HepG2 (cell line): ENCODE measurements around the gene KDM5A. TPM values are rescaled to one million over a fixed set of nuclear protein-coding genes. Genes with fewer than 3 reads are reported as not detected.

Source experiments
- ATAC-seq: fragments of 200-7000 bp; cut with Tn5 transposase; 3 replicates; pipeline ENCODE4 v1.9.1; 2020; ENCODE audit warnings: mild to moderate bottlenecking, moderate library complexity
- BruUV-seq: library from RNA; stranded (reverse); fragments of 400-500 nt; replicated peaks from 2 replicates; lab custom pipeline; 2021; lab: Mats Ljungman, UMichigan
- CTCF ChIA-PET: fragments of 300-600 bp; formaldehyde crosslinking; extraction: SDS; loops from one replicate; lab custom pipeline; 2021; ENCODE audit warnings: low total read pairs, inconsistent platforms, low intra/inter-chr PET ratio; lab: Yijun Ruan, JAX
- POLR2A ChIA-PET: fragments of 350-600 bp; sonication (Branson Sonifier 250); formaldehyde crosslinking; loops from one replicate; lab custom pipeline; 2020; ENCODE audit warnings: antibody characterized with exemption, inconsistent platforms; lab: Yijun Ruan, JAX
- DNase-seq: peaks from one replicate; pipeline ENCODE4 v3.0.0-alpha.2; 2015; ENCODE audit warnings: low spot score
- FAIRE-seq: peaks from 3 replicates; lab custom pipeline; 2011; peaks lifted over from hg19 to GRCh38; lab: Jason Lieb, UNC
- H2AFZ ChIP-seq: one replicate; pipeline ENCODE4 v1.6.1; 2011; ENCODE audit warnings: low read length, inconsistent platforms
- H3K27ac ChIP-seq: fragments of 300-600 bp; 3 replicates; pipeline ENCODE4 v1.8.0; 2011; ENCODE audit warnings: mixed run types, mild to moderate bottlenecking, mixed read lengths, low read length, inconsistent platforms; ENCODE audit not compliant: insufficient read depth; ENCODE audit errors: extremely low read length
- H3K27me3 ChIP-seq, 2 experiments: fragments of 200-600 bp in 1 of 2; 2 replicates in 1 of 2; 3 replicates in 1 of 2; pipeline versions ENCODE4 v1.6.0 to v1.8.0; 2011; ENCODE audit warnings: low read length in 2 of 2, mild to moderate bottlenecking in 2 of 2, moderate library complexity in 2 of 2, inconsistent platforms in 1 of 2; ENCODE audit not compliant: insufficient read depth in 2 of 2, control insufficient read depth in 1 of 2
- H3K36me3 ChIP-seq, 2 experiments: fragments of 200-600 bp in 1 of 2; replicated peaks in 1 of 2; 2 replicates in 1 of 2; 3 replicates in 1 of 2; pipeline versions ENCODE4 v1.5.1 to v1.8.0; 2011; ENCODE audit warnings: low read length in 2 of 2, inconsistent platforms in 1 of 2; ENCODE audit not compliant: insufficient read depth in 2 of 2, control insufficient read depth in 1 of 2
- H3K4me1 ChIP-seq: 2 replicates; pipeline ENCODE4 v1.5.1; 2012; ENCODE audit warnings: low read length, inconsistent platforms; ENCODE audit not compliant: insufficient read depth
- H3K4me2 ChIP-seq: 2 replicates; pipeline ENCODE4 v1.6.0; 2011; ENCODE audit warnings: low read depth, low read length, inconsistent platforms
- H3K4me3 ChIP-seq, 3 experiments: fragments of 200-600 bp in 1 of 3; sonication (generic), shearing (Covaris generic) in 1 of 3; replicated peaks in 1 of 3; 2 replicates each; pipeline ENCODE4 v1.5.1; 2011 to 2016; ENCODE audit warnings: low read length in 3 of 3, inconsistent platforms in 2 of 3, low read depth in 2 of 3, mild to moderate bottlenecking in 2 of 3, control low read depth in 1 of 3, mixed read lengths in 1 of 3; ENCODE audit not compliant: insufficient read depth in 1 of 3
- H3K79me2 ChIP-seq: one replicate; pipeline ENCODE4 v1.6.1; 2011; ENCODE audit warnings: low read length, inconsistent platforms; ENCODE audit not compliant: insufficient read depth
- H3K9ac ChIP-seq: 2 replicates; pipeline ENCODE4 v1.6.0; 2011; ENCODE audit warnings: mild to moderate bottlenecking, low read depth, low read length, inconsistent platforms; ENCODE audit not compliant: insufficient read depth
- H3K9me3 ChIP-seq: 2 replicates; pipeline ENCODE4 v1.5.1; 2012; ENCODE audit warnings: mild to moderate bottlenecking, low read length
- H4K20me1 ChIP-seq: 2 replicates; pipeline ENCODE4 v1.6.0; 2011; ENCODE audit warnings: inconsistent platforms, mild to moderate bottlenecking, low read length, moderate library complexity; ENCODE audit not compliant: insufficient read depth
- CREB1 ChIP-seq, 2 experiments: fragments of 450-650 bp in 1 of 2; IDR thresholded peaks; 2 replicates each; pipeline ENCODE4 v1.6.1; 2016 to 2017; ENCODE audit warnings: control low read depth in 1 of 2, mild to moderate bottlenecking in 1 of 2, missing compliant biosample characterization in 1 of 2, missing genetic modification characterization in 1 of 2
- HDAC2 ChIP-seq: sonication (generic); formaldehyde crosslinking; IDR thresholded peaks from 2 replicates; pipeline ENCODE4 v1.4.0; 2020; ENCODE audit warnings: missing genetic modification reagents
- HNF4G ChIP-seq, 2 experiments: sonication (generic) in 1 of 2; formaldehyde crosslinking in 1 of 2; IDR thresholded peaks; 2 replicates each; pipeline versions ENCODE4 v1.4.0 to v1.6.1; 2011 to 2020; ENCODE audit warnings: borderline replicate concordance in 2 of 2, low read depth in 2 of 2, mild to moderate bottlenecking in 2 of 2, low read length in 1 of 2, missing genetic modification reagents in 1 of 2, moderate library complexity in 1 of 2
- JUNB ChIP-seq: sonication (generic); formaldehyde crosslinking; IDR thresholded peaks from 2 replicates; pipeline ENCODE4 v1.8.0; 2022; ENCODE audit warnings: missing genetic modification reagents, mild to moderate bottlenecking, borderline replicate concordance
- MYC ChIP-seq: sonication (generic); formaldehyde crosslinking; IDR thresholded peaks from 2 replicates; pipeline ENCODE4 v1.9.0; 2021; ENCODE audit warnings: missing genetic modification reagents, borderline replicate concordance
- PHF20 ChIP-seq: sonication (generic); formaldehyde crosslinking; IDR thresholded peaks from 2 replicates; pipeline ENCODE4 v1.5.0; 2020; ENCODE audit warnings: mild to moderate bottlenecking, missing genetic modification reagents
- RFX3 ChIP-seq: IDR thresholded peaks from 2 replicates; pipeline ENCODE4 v1.6.1; 2016; ENCODE audit warnings: missing biosample characterization, missing genetic modification reagents
- SALL2 ChIP-seq: sonication (generic); formaldehyde crosslinking; IDR thresholded peaks from 2 replicates; pipeline ENCODE4 v1.8.1; 2023; ENCODE audit warnings: mild to moderate bottlenecking, missing genetic modification reagents, inconsistent platforms
- SKIL ChIP-seq: sonication (generic); formaldehyde crosslinking; IDR thresholded peaks from 2 replicates; pipeline ENCODE4 v1.8.0; 2022; ENCODE audit warnings: missing genetic modification reagents, mild to moderate bottlenecking, moderate library complexity, borderline replicate concordance
- ZBTB1 ChIP-seq: sonication (generic); formaldehyde crosslinking; IDR thresholded peaks from 2 replicates; pipeline ENCODE4 v1.4.0; 2020; ENCODE audit warnings: missing genetic modification reagents, borderline replicate concordance
- ZFP36L2 ChIP-seq: sonication (generic); formaldehyde crosslinking; IDR thresholded peaks from 2 replicates; pipeline ENCODE4 v1.4.0; 2020; ENCODE audit warnings: missing genetic modification reagents
- ZNF350 ChIP-seq: sonication (generic); formaldehyde crosslinking; IDR thresholded peaks from 2 replicates; pipeline ENCODE4 v1.4.0; 2020; ENCODE audit warnings: mild to moderate bottlenecking, low read depth, missing genetic modification reagents, borderline replicate concordance
- ZNF552 ChIP-seq: sonication (generic); formaldehyde crosslinking; IDR thresholded peaks from 2 replicates; pipeline ENCODE4 v1.9.0; 2022; ENCODE audit warnings: missing genetic modification reagents, mild to moderate bottlenecking, borderline replicate concordance
- ZNF580 ChIP-seq: IDR thresholded peaks from 2 replicates; pipeline ENCODE4 v1.6.1; 2016; ENCODE audit warnings: low read depth, borderline replicate concordance
- ZNF644 ChIP-seq: IDR thresholded peaks from 2 replicates; pipeline ENCODE4 v1.6.1; 2016; ENCODE audit warnings: low read depth
- WGBS: methylation state at CpG from one replicate; pipeline ENCODE4 v1.1.6; 2017; ENCODE audit warnings: low lambda C conversion rate; 5-methylcytosine and 5-hydroxymethylcytosine counted together
- in situ Hi-C: cut with HindIII; loops from 2 replicates; pipeline ENCODE4 v1.10.0; 2017; ENCODE audit warnings: low pct_unique_long_range_greater_than_20kb; ENCODE audit not compliant: extremely low pct_ligation_motif_present
- intact Hi-C: fragments of 100-400 bp; cut with micrococcal nuclease; formaldehyde crosslinking; loops from one replicate; pipeline ENCODE4 v1.10.0; 2022; ENCODE audit not compliant: unreplicated experiment
- polyA plus RNA-seq, 8 experiments: library from polyadenylated mRNA; depleted of rRNA in 3 of 8; stranded (reverse) in 7 of 8; unstranded in 1 of 8; fragments of >200 nt; fragmentation: Illumina TruSeq in 4 of 8; extraction: Trizol in 4 of 8; gene quantifications; 2 replicates each; pipeline versions ENCODE4 v1.2.1 to v1.2.3, GENCODE V29; 2011 to 2016; ENCODE audit warnings: low read depth in 4 of 8, missing spikeins in 1 of 8, mixed read lengths in 1 of 8; ENCODE audit not compliant: insufficient read depth in 1 of 8
- total RNA-seq, 5 experiments: library from RNA; depleted of rRNA; stranded (reverse); fragments of >200 nt; fragmentation: Illumina TruSeq; extraction: Trizol; gene quantifications; 2 replicates each; pipeline ENCODE4 v1.2.3, GENCODE V29; 2016; ENCODE audit warnings: low read depth in 1 of 5
- TF ChIP-seq, protein P1 (sequence below): IDR thresholded peaks from 2 replicates; pipeline ENCODE4 v1.6.1; 2016; ENCODE audit warnings: low read depth, missing genetic modification reagents, missing compliant biosample characterization

Gene KDM5A
- total and polyA plus RNA-seq, 2 of the 13 experiments (the other 11 are each of a cell fraction or from before 2014, with no cell fraction given): 12.0 to 29.2 TPM

GRCh38 chr12:325906-326305 lies 63.2 kb downstream of the KDM5A start:
- in situ Hi-C loops: no loop called here
- Histone ChIP-seq H3K4me2 (no peak overlapping the region), H3K27ac (no peak overlapping the region), H3K27me3 (no peaks in the 10 kb centered on the region), H3K79me2 (no peaks in the 10 kb centered on the region), H3K36me3 (peaks cover 14 to 66% of the 10 kb centered on the region in 2 experiments), H4K20me1 (no peaks in the 10 kb centered on the region), H3K4me3 (no peak overlapping the region), H2AFZ (no peak overlapping the region), H3K4me1 (no peaks in the 10 kb centered on the region), H3K9me3 (no peaks in the 10 kb centered on the region), H3K9ac (no peak overlapping the region)
- FAIRE-seq: no peak
- no peak for DNase-seq
- POLR2A ChIA-PET: no interaction called here
- WGBS: 96% methylated on average over 6 of the region's 6 CpGs
- CTCF ChIA-PET: no interaction called here
- TF ChIP-seq MYC (CRISPR knock-in tag): no peak
- TF ChIP-seq RFX3 (CRISPR knock-in tag): no peak
- TF ChIP-seq ZNF580: no peak
- TF ChIP-seq HDAC2 (CRISPR knock-in tag): no peak
- TF ChIP-seq ZNF552 (CRISPR knock-in tag): no peak
- no peak for TF ChIP-seq ZNF350
- TF ChIP-seq HNF4G (IDR thresholded peaks at IDR 0.05; ENCODE audit: borderline replicate concordance, low read depth, low read length): no peak
- TF ChIP-seq HNF4G (CRISPR knock-in tag; IDR thresholded peaks at IDR 0.05; ENCODE audit: borderline replicate concordance, low read depth): no peak
- no peak for TF ChIP-seq CREB1 (IDR thresholded peaks at IDR 0.05)
- no peak for TF ChIP-seq CREB1 (CRISPR knock-in tag; IDR thresholded peaks at IDR 0.05)
- TF ChIP-seq JUNB (CRISPR knock-in tag): no peak
- TF ChIP-seq ZNF644 (CRISPR knock-in tag): no peak
- TF ChIP-seq SKIL (CRISPR knock-in tag): no peak
- TF ChIP-seq ZFP36L2 (CRISPR knock-in tag): no peak
- TF ChIP-seq ZBTB1 (CRISPR knock-in tag): no peak
- no peak for TF ChIP-seq SALL2
- TF ChIP-seq PHF20: no peak
- TF ChIP-seq, protein P1, sequence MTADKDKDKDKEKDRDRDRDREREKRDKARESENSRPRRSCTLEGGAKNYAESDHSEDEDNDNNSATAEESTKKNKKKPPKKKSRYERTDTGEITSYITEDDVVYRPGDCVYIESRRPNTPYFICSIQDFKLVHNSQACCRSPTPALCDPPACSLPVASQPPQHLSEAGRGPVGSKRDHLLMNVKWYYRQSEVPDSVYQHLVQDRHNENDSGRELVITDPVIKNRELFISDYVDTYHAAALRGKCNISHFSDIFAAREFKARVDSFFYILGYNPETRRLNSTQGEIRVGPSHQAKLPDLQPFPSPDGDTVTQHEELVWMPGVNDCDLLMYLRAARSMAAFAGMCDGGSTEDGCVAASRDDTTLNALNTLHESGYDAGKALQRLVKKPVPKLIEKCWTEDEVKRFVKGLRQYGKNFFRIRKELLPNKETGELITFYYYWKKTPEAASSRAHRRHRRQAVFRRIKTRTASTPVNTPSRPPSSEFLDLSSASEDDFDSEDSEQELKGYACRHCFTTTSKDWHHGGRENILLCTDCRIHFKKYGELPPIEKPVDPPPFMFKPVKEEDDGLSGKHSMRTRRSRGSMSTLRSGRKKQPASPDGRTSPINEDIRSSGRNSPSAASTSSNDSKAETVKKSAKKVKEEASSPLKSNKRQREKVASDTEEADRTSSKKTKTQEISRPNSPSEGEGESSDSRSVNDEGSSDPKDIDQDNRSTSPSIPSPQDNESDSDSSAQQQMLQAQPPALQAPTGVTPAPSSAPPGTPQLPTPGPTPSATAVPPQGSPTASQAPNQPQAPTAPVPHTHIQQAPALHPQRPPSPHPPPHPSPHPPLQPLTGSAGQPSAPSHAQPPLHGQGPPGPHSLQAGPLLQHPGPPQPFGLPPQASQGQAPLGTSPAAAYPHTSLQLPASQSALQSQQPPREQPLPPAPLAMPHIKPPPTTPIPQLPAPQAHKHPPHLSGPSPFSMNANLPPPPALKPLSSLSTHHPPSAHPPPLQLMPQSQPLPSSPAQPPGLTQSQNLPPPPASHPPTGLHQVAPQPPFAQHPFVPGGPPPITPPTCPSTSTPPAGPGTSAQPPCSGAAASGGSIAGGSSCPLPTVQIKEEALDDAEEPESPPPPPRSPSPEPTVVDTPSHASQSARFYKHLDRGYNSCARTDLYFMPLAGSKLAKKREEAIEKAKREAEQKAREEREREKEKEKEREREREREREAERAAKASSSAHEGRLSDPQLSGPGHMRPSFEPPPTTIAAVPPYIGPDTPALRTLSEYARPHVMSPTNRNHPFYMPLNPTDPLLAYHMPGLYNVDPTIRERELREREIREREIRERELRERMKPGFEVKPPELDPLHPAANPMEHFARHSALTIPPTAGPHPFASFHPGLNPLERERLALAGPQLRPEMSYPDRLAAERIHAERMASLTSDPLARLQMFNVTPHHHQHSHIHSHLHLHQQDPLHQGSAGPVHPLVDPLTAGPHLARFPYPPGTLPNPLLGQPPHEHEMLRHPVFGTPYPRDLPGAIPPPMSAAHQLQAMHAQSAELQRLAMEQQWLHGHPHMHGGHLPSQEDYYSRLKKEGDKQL: no peak
- BruUV-seq: no TSS peak
- no peak for ATAC-seq
- intact Hi-C loops: no loop called here
